Measurements from ENCODE around the gene MAVS. TPM values are rescaled to one million over a fixed set of nuclear protein-coding genes. Genes with fewer than 3 reads are reported as not detected.
"Not testable (repeated sequence)": the region's sequence is repeated elsewhere in the genome, so short reads cannot be mapped to it uniquely, and the experiment has no call there.

MAVS gene
- total and polyA plus RNA-seq, 4 experiments from 2014 or later: 1.2 to 49.3 (median 26.8) TPM

DNA sequence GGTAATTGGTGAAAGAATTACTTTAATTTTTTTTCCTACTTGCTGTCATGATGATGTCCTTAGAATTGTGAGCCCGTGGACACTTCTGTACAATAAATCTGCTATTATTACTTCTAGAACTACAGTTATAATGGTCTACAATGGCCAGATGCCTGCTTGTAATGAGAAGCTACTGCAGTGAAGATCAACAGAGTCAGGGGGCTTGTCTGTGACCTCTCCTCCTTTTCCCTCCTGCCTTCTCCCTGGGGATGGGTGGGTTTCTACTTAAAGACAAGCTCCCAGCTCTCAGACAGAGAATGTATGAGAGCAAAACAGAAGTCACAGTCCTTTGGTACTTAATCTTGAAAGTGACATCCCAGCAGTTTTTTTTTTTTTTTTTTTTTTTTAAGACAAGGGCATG lies 29.4 kb downstream of the MAVS start:
- H3K9me3 ChIP-seq (ENCODE audit: control insufficient read depth in 1 of 2, low read length in 2 of 2): no peaks in the 10 kb centered on the region
- POLR2A ChIA-PET (ENCODE audit: partially characterized antibody): interaction anchor here (1.0 to 1.5 kb wide), 4 partner anchors 9 to 30 kb away, joined by 3 to 5 read pairs (median 4); no protein-coding TSS in a partner anchor

DNA sequence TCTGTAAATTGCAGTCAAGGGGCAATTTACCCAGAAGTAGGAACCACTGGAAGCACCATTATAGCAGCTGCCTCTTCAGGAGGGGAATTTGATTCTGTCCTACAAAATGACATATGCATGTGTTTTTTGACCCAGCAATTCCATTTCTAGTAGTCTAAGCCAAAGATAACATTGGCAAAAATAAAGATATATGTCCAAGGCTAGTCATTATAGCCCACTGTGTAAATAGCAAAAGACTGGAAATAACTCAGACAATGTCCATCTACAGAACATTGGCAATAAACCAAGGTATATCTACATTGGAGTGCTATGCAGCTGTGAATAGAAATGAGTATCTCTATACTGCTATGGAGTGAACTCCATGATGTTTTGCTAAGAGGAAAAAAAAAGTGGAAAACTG lies 30.0 kb downstream of the MAVS start:
- peaks cover 23 to 24% of the 10 kb centered on the region in 2 donors for H3K36me3 Mint-ChIP-seq
- POLR2A ChIA-PET (ENCODE audit: partially characterized antibody): interaction anchor here (1.0 kb wide), 2 partner anchors 11 to 30 kb away, joined by 3 to 5 read pairs; no protein-coding TSS in a partner anchor
- DNase-seq: no peak
- H3K9me3 ChIP-seq (ENCODE audit: control insufficient read depth in 1 of 2, low read length in 2 of 2): no peaks in the 10 kb centered on the region
- no peak overlapping the region for H3K27ac ChIP-seq (ENCODE audit: low read depth, low read length)
- H3K27me3 ChIP-seq (ENCODE audit: insufficient read depth, low read length): no peaks in the 10 kb centered on the region
- peaks cover 6% of the 10 kb centered on the region for H3K36me3 ChIP-seq (ENCODE audit: insufficient read depth, low read length)
- H3K4me1 Mint-ChIP-seq: peaks cover 4 to 23% (median 8%) of the 10 kb centered on the region in 4 donors
- no peak overlapping the region for H3K4me3 ChIP-seq (ENCODE audit: low read length in 2 of 2)
- no peaks in the 10 kb centered on the region for H3K27me3 Mint-ChIP-seq
- no peak overlapping the region for H3K27ac Mint-ChIP-seq
- H3K4me1 ChIP-seq (ENCODE audit: insufficient read depth, low read length): no peaks in the 10 kb centered on the region
- CTCF ChIA-PET (ENCODE audit: partially characterized antibody): no interaction called here
- H3K4me3 Mint-ChIP-seq: no peak overlapping the region
- H3K9me3 Mint-ChIP-seq: peaks cover 0 to 1% (median 0%) of the 10 kb centered on the region in 8 donors
- intact Hi-C loops (cut with micrococcal nuclease): no loop called here

More for the DNA sequence above, 29.4 kb downstream of the MAVS start:
- intact Hi-C loops (cut with micrococcal nuclease): no loop called here
- H3K27me3 ChIP-seq (ENCODE audit: insufficient read depth, low read length): no peaks in the 10 kb centered on the region
- H3K27ac ChIP-seq (ENCODE audit: low read depth, low read length): no peak overlapping the region
- H3K36me3 ChIP-seq (ENCODE audit: insufficient read depth, low read length): peaks cover 6% of the 10 kb centered on the region
- Mint-ChIP-seq H3K4me3 (no peak overlapping the region), H3K9me3 (peaks cover 0 to 1% (median 0%) of the 10 kb centered on the region in 8 donors), H3K27me3 (no peaks in the 10 kb centered on the region), H3K36me3 (peaks cover 21 to 23% of the 10 kb centered on the region in 2 donors), H3K4me1 (peaks cover 4 to 23% (median 7%) of the 10 kb centered on the region in 4 donors), H3K27ac (no peak overlapping the region)
- H3K4me1 ChIP-seq (ENCODE audit: insufficient read depth, low read length): no peaks in the 10 kb centered on the region
- CTCF ChIA-PET (ENCODE audit: partially characterized antibody): interaction anchor here (1.1 to 1.5 kb wide), 3 partner anchors 11 to 114 kb away, joined by 3 to 4 read pairs (median 3); no protein-coding TSS in a partner anchor
- no peak for DNase-seq
- no peak overlapping the region for H3K4me3 ChIP-seq (ENCODE audit: low read length in 2 of 2)

DNA sequence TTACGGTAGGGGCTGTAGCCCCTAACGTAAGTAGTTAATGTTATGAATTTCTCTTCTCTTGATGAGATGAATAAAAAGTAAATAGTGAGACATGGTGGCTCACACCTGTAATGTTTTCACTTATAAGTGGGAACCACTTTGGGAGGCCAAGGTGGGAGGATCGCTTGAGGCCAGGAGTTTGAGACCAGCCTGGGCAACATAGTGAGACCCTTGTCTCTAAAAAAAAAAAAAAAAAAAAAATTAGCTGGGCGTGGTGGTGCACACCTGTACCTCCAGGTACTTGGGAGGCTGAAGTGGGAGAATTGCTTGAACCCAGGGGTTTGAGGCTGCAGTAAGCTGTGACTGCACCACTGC lies 32.3 kb downstream of the MAVS start:
- H3K9me3 ChIP-seq (ENCODE audit: control insufficient read depth in 1 of 2, low read length in 2 of 2); DNase-seq; H3K4me3 Mint-ChIP-seq; H3K27ac ChIP-seq (ENCODE audit: low read depth, low read length); H3K27me3 ChIP-seq (ENCODE audit: insufficient read depth, low read length); H3K27me3 Mint-ChIP-seq; H3K4me3 ChIP-seq (ENCODE audit: low read length in 2 of 2); H3K4me1 ChIP-seq (ENCODE audit: insufficient read depth, low read length); H3K36me3 ChIP-seq (ENCODE audit: insufficient read depth, low read length); intact Hi-C loops (cut with micrococcal nuclease); H3K9me3 Mint-ChIP-seq: not testable (repeated sequence)
- ChIA-PET POLR2A (ENCODE audit: partially characterized antibody) (interaction anchor here (2.5 kb wide), 1 partner anchor 9 kb away, joined by 11 read pairs; the partner anchor contains the start of gene PANK2), CTCF (ENCODE audit: partially characterized antibody) (interaction anchor here (1.4 to 1.6 kb wide), 2 partner anchors 34 to 206 kb away, joined by 3 to 4 read pairs; no protein-coding TSS in a partner anchor)
- peak overlapping the region in 1 of 7 donors; percentile 11 for H3K27ac Mint-ChIP-seq
- peaks cover 4 to 14% (median 7%) of the 10 kb centered on the region in 4 donors for H3K4me1 Mint-ChIP-seq
- H3K36me3 Mint-ChIP-seq: peaks cover 7 to 15% of the 10 kb centered on the region in 2 donors

DNA sequence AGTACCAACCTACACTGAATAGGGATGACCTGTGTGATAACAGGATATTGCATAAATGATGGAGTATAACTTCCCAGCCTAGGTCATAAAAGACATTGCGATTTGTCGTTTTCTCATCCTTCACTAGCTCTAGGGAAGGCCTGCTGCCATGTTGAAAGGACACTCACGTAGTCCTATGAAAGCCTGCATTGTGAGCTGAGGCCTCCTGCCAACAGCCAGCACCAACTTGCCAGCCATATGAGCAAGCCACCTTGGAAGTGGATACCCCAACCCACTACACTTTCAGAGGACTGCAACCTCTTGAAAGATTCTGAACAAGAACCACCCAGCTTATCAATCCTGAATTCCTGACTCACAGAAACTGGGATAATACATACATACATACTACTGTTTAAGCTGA lies 39.1 kb downstream of the MAVS start:
- DNase-seq: no peak
- Histone ChIP-seq H3K4me1 (ENCODE audit: insufficient read depth, low read length) (peaks cover 15% of the 10 kb centered on the region), H3K27ac (ENCODE audit: low read depth, low read length) (no peak overlapping the region), H3K27me3 (ENCODE audit: insufficient read depth, low read length) (no peaks in the 10 kb centered on the region), H3K9me3 (ENCODE audit: control insufficient read depth in 1 of 2, low read length in 2 of 2) (no peaks in the 10 kb centered on the region), H3K4me3 (ENCODE audit: low read length in 2 of 2) (no peak overlapping the region), H3K36me3 (ENCODE audit: insufficient read depth, low read length) (no peaks in the 10 kb centered on the region)
- Mint-ChIP-seq H3K9me3 (peaks cover 0 to 2% (median 0%) of the 10 kb centered on the region in 8 donors), H3K4me3 (peak overlapping the region in 2 of 8 donors; percentile 35 to 39), H3K4me1 (peaks cover 13 to 36% (median 22%) of the 10 kb centered on the region in 4 donors), H3K27ac (peak overlapping the region in 1 of 7 donors; percentile 69), H3K36me3 (peaks cover 7 to 18% of the 10 kb centered on the region in 2 donors), H3K27me3 (no peaks in the 10 kb centered on the region)
- ChIA-PET POLR2A (ENCODE audit: partially characterized antibody) (no interaction called here), CTCF (ENCODE audit: partially characterized antibody) (interaction anchor here (0.8 to 3.2 kb wide), 4 partner anchors 14 to 199 kb away, joined by 3 to 10 read pairs (median 4); partner anchors contain the start of gene ADISSP)
- intact Hi-C loops (cut with micrococcal nuclease): no loop called here

DNA sequence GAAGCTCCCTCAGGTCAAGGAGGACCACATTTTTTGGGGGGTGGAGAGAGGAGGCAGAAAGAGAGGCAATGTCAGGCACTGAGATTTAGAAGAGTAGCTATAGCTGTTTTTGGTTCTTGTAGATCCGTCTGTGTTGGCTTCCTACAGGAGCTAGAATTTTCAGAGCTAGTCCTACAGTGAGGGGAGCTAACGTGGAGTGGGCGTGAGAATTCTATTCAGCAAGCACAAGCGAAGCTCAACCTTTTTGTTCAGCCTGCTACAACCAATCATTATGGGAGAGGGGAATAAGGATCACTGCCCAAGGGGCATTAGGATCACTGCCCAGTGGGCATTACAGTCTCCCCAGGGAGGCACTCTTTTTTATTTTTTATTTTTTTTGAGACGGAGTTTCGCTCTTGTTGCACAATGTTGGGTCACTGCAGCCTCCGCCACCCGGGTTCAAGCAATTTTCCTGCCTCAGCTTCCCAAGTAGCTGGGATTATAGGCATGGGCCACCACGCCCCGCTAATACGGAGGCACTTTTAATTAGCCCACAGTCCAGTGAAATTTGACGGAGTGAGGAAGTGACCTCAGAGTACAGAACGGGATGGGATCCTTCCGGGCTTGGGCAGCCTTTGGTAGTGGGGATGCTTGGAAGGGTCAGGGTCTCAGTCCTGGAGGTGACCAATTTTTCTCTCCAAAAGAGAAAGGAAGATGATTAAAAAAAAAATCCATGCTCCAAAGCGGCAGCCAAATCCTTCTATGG lies 41.4 kb downstream of the MAVS start:
- Mint-ChIP-seq H3K36me3 (peaks cover 3 to 30% of the 10 kb centered on the region in 2 donors), H3K9me3 (peaks cover 0 to 2% (median 0%) of the 10 kb centered on the region in 8 donors), H3K27me3 (no peaks in the 10 kb centered on the region), H3K27ac (peak overlapping the region; percentile 96 to 97 (median 97)), H3K4me1 (peaks cover 29 to 60% (median 40%) of the 10 kb centered on the region in 4 donors), H3K4me3 (peak overlapping the region; percentile 91 to 97 (median 96))
- Histone ChIP-seq H3K36me3 (ENCODE audit: insufficient read depth, low read length) (no peaks in the 10 kb centered on the region), H3K4me1 (ENCODE audit: insufficient read depth, low read length) (peaks cover 38% of the 10 kb centered on the region), H3K27me3 (ENCODE audit: insufficient read depth, low read length) (no peaks in the 10 kb centered on the region), H3K9me3 (ENCODE audit: control insufficient read depth in 1 of 2, low read length in 2 of 2) (no peaks in the 10 kb centered on the region), H3K27ac (ENCODE audit: low read depth, low read length) (peak overlapping the region; percentile 79), H3K4me3 (ENCODE audit: low read length in 2 of 2) (peak overlapping the region; percentile 77 to 98)
- POLR2A ChIA-PET (ENCODE audit: partially characterized antibody): interaction anchor here (0.6 to 2.7 kb wide), 10 partner anchors 9 to 196 kb away, joined by 3 to 23 read pairs (median 6); partner anchors contain the start of gene CDC25B
- intact Hi-C loops (cut with micrococcal nuclease): loop anchor here (2.0 kb wide), 1 partner anchor 41 kb away; the partner anchor contains the start of gene MAVS
- CTCF ChIA-PET (ENCODE audit: partially characterized antibody): interaction anchor here (0.6 to 2.0 kb wide), 11 partner anchors 12 to 204 kb away, joined by 3 to 7 read pairs (median 4); no protein-coding TSS in a partner anchor
- no peak for DNase-seq

DNA sequence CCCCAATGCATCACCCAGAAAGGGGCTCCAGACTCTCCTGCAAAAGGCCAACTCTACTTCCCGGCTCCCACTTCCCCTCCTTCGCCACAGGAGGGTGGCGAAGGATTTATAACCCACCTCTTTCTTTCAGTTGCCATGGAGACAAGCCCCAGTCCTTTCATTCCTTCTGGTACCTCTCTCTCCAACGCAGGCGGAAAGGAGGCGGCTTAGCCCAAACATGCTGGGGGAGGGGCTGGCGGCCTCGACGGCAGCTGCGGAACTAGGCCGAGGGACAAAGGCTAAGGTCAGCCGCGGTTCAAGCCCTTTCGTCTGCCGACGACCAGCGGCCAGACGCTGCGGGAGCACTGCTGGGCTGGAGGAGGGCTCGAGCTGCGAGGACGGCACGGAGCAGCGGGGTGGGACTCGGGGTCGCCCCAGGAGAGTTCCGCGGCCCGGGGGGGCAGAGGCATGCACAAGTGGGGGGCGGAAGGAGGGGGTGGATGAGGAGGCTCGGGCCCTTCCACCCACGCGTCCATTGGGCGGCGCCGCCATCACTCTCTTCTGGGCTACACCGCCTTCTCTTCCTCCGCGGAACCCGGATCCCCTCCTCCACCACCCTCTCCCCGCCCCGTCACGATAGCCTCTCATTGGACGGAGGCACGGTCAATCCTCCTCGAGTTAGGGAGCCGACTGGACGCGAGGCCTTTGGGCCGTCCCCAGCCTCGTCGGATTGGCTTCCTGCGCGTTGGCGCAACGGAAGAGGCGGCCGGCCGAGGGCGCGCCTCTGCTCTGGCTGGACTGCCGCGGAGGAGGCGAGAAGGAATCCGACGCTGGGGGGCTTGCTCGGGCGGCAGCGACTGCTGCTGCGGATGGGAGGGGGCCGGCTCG lies 42.2 kb downstream of the MAVS start, which contains the start of gene PANK2:
PANK2 (plus strand) TSS at position 766 of the 867 bp plus-strand sequence.
- Mint-ChIP-seq H3K4me1 (peaks cover 34 to 68% (median 47%) of the 10 kb centered on the region in 4 donors), H3K27me3 (no peaks in the 10 kb centered on the region), H3K27ac (peak within 1 kb of the TSS; percentile 96 to 98 (median 97)), H3K36me3 (peaks cover 7 to 34% of the 10 kb centered on the region in 2 donors), H3K9me3 (peaks cover 0 to 2% (median 0%) of the 10 kb centered on the region in 8 donors), H3K4me3 (peak within 1 kb of the TSS; percentile 96 to 100 (median 98))
- peak within 1 kb of the TSS; percentile 96 to 98 for H3K4me3 ChIP-seq (ENCODE audit: low read length in 2 of 2)
- H3K27me3 ChIP-seq (ENCODE audit: insufficient read depth, low read length): no peaks in the 10 kb centered on the region
- peak within 1 kb of the TSS; percentile 79 for H3K27ac ChIP-seq (ENCODE audit: low read depth, low read length)
- ChIA-PET POLR2A (ENCODE audit: partially characterized antibody) (interaction anchor here (1.1 to 2.7 kb wide), 9 partner anchors 10 to 195 kb away, joined by 3 to 23 read pairs (median 7); partner anchors contain the start of gene CDC25B), CTCF (ENCODE audit: partially characterized antibody) (interaction anchor here (1.5 to 1.8 kb wide), 3 partner anchors 11 to 196 kb away, joined by 5 read pairs; no protein-coding TSS in a partner anchor)
- intact Hi-C loops (cut with micrococcal nuclease): loop anchor here (1.0 to 2.0 kb wide), 5 partner anchors 18 to 196 kb away; partner anchors contain the start of genes ADISSP, MAVS and RNF24
- H3K4me1 ChIP-seq (ENCODE audit: insufficient read depth, low read length): peaks cover 46% of the 10 kb centered on the region
- DNase-seq: peak; percentile 95 to 98 (median 96)
- no peaks in the 10 kb centered on the region for H3K9me3 ChIP-seq (ENCODE audit: control insufficient read depth in 1 of 2, low read length in 2 of 2)
- no peaks in the 10 kb centered on the region for H3K36me3 ChIP-seq (ENCODE audit: insufficient read depth, low read length)

All from CD4-positive, alpha-beta memory T cell (primary cell).